Loucy (cell line): ENCODE measurements around the gene C9orf85.

ENCODE experiments used
- CTCF ChIP-seq: fragments of 200-600 bp; sonication (generic); conservative IDR thresholded peaks from 2 replicates; pipeline ENCODE4 v1.5.1; 2014; ENCODE audit warnings: mild to moderate bottlenecking, antibody characterized with exemption, low read length
- EZH2phosphoT487 ChIP-seq: fragments of 200-600 bp; IDR thresholded peaks from 2 replicates; pipeline ENCODE4 v1.6.1; 2018; ENCODE audit warnings: antibody characterized with exemption, mild to moderate bottlenecking, moderate library complexity, borderline replicate concordance

- TF ChIP-seq CTCF (no peak), EZH2phosphoT487 (no peak)
These were observed 25.7 kb downstream of the C9orf85 start for GRCh38 chr9:71937070-71937625.
